WI38 (cell line): ENCODE data around the gene SLC2A8.

Source experiments
- H3K4me3 ChIP-seq: 2 replicates; pipeline ENCODE4 v1.5.1; 2011; ENCODE audit warnings: low read depth, mild to moderate bottlenecking, control low read depth, low read length
- TF ChIP-seq, protein P1 (sequence below): IDR thresholded peaks from 2 replicates; pipeline ENCODE4 v1.5.1; 2012; ENCODE audit warnings: low read depth, mild to moderate bottlenecking, control low read depth, low read length

Gene SLC2A8

DNA sequence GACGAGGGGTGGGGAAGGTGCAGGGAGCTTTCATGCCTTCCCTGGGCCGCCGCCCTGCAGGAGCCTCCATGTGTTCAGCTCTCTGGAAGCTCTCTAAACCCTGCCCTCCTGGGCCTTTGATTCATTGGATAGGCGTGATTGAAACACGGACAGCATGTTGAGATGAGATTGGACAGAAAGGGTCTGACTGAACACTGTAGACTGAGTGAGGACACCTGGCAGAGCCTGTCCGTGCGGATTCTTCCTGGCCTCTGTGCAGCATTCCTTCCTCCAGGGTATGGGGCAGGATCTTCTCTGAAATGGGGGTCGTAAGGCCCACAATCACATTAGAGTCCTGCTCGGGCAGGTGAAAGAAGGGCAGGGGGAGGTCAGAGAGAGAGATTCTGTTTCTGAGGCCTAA lies 41.4 kb downstream of the SLC2A8 start:
- no peak overlapping the region for H3K4me3 ChIP-seq
- TF ChIP-seq, protein P1, sequence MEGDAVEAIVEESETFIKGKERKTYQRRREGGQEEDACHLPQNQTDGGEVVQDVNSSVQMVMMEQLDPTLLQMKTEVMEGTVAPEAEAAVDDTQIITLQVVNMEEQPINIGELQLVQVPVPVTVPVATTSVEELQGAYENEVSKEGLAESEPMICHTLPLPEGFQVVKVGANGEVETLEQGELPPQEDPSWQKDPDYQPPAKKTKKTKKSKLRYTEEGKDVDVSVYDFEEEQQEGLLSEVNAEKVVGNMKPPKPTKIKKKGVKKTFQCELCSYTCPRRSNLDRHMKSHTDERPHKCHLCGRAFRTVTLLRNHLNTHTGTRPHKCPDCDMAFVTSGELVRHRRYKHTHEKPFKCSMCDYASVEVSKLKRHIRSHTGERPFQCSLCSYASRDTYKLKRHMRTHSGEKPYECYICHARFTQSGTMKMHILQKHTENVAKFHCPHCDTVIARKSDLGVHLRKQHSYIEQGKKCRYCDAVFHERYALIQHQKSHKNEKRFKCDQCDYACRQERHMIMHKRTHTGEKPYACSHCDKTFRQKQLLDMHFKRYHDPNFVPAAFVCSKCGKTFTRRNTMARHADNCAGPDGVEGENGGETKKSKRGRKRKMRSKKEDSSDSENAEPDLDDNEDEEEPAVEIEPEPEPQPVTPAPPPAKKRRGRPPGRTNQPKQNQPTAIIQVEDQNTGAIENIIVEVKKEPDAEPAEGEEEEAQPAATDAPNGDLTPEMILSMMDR, result no peak

DNA sequence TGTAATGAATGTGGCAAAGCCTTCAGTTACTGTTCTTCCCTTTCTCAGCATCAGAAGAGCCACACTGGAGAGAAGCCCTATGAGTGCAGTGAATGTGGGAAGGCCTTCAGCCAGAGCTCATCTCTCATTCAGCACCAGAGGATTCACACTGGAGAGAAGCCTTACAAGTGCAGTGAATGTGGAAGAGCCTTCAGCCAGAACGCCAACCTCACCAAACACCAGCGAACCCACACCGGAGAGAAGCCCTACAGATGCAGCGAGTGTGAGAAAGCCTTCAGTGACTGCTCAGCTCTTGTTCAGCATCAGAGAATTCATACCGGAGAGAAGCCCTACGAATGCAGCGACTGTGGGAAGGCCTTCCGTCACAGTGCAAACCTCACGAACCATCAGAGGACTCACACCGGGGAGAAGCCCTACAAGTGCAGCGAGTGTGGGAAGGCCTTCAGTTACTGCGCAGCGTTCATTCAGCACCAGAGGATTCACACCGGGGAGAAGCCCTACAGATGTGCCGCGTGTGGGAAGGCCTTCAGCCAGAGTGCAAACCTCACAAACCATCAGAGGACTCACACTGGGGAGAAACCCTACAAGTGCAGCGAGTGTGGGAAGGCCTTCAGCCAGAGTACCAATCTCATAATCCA lies 47.4 kb downstream of the SLC2A8 start:
- TF ChIP-seq, protein P1, result no peak
- no peak overlapping the region for H3K4me3 ChIP-seq

DNA sequence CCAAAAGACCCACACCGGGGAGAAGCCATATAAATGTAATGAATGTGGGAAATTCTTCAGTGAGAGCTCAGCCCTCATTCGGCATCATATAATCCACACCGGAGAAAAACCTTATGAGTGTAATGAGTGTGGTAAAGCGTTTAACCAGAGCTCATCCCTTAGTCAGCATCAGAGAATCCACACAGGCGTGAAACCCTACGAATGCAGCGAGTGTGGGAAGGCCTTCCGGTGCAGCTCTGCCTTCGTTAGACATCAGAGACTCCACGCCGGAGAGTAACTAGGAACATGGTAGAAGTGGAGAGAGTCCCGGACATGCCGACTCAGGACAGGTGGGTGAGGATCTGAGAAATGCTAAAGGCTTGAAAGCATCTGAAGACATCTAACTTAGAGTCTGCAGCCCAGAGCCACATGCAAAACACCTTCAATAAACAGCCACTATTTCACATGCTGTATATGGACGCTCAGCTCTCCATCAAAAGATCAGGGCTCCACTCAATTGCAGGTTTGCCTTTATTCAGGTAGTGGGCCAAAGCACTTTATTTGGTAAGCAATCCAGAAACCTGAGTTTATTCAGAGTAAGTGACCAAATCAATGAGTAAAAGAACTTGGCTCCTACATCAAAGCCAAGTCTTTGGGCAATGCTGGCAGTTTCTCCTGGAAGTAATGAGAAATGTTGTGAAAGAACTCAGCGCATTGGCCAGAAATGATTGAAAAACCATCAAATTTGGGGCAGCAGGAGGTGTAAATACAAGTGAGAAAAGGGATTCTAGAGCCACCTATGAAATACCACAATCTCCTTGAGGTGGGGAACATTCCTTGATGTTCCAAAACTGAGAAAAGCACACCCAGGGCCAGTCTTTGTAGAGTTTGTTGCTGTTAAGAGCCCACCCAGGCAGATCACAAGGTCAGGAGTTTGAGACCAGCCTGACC lies 48.2 kb downstream of the SLC2A8 start:
- no peak overlapping the region for H3K4me3 ChIP-seq
- TF ChIP-seq, protein P1, result no peak

DNA sequence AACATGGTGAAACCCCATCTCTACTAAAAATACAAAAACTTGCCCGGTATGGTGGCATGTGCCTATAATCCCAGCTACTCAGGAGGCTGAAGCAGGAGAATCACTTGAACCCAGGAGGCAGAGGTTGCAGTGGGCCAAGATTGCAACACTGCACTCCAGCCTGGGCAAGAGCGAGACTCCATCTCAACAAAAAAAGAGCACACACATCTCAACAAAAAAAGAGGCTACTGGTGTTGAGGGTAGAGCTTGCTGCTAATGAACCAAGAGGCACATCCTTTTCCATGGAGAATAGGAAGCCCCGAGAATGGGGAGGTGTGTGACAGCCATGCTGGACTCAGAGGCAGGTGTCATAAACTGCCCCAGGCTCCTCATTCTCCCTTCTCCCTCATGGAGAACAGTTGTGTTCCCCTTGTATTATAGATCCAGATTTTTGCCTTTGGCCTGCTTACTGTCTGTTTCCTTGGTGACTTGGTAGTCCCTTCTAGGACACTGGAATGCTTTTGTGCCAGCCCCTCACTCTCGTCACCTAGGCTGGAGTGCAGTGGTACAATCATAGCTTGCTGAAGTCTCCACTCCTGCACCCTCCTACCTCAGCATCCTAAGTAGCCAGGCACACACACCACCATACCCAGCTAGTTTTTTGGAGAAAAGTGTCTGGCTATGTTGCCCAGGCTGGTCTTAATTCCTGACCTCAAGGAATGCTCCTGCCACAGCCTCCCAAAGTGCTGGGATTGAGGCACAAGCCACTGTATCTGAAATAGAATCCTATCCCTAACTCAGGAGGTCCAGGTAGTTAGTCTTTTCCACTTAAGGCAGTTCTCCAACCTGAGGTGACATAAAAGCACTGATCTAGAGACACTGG lies 49.1 kb downstream of the SLC2A8 start:
- no peak overlapping the region for H3K4me3 ChIP-seq
- TF ChIP-seq, protein P1, result no peak

DNA sequence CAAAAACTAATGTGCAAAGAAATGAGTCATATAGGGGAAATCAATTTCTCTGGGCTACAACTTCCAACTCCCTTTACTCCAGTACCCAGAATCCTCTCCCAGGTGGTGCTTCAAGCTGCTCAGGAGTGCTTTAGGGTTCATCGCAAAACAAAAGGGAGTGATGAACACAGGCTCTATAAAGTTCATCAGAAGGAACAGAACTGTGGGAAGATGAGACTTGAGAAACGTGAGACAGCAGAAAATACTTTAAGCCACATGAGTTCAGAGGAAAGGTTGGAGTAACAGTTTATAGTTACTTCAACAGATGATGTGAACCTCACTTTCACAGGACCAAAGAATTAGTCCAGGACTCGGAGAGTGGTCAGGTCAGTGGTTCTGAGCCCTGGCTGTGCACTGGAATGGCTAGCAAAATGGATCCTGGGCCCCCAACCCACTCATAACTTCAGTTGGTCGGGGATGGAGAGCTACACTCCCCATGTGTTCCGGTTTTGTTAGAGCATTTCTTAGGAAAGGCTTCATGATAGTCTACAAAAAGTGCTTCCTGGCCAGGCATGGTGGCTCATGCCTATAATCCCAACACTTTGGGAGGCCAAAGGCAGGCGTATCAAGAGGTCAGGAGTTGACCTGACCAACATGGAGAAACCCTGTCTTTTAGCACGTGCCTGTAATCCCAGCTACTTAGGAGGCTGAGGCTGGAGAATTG lies 49.9 kb downstream of the SLC2A8 start:
- TF ChIP-seq, protein P1, result no peak
- no peak overlapping the region for H3K4me3 ChIP-seq

DNA sequence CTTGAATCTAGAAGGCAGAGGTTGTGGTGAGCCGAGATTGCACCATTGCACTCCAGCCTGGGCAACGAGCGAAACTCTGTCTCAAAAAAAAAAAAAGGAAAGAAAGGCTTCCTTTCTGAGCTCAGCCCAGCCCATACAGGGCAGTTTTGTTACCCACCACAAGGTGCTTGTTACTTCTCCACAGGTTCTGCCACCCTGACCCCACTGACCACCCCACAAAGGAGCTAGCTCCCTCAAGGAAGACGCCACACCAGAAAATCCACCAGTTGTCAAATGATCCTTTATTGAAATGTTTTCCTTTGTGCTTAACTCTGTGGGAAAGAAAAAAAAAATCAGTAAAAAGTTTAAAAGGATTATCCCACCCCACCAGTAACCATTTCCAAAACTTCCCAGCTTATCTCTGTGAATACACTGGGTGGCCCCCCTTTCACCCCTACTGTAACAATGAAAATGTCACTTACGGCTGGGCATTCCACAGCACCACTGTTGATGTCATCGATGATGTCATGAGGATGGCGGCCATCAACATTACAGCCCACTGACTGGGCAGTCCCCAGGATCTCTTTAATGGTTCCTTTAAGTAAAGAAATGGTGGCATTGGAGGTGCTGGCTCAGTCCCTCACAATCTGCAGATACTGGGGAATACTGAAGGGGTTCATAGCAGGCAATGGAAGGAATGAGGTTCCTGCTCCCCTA lies 50.6 kb downstream of the SLC2A8 start:
- H3K4me3 ChIP-seq, result no peak overlapping the region
- TF ChIP-seq, protein P1, result no peak
